Ishikawa (cell line): ENCODE data around the gene DNLZ.

Source experiments
- CEBPB ChIP-seq: IDR thresholded peaks from 2 replicates; pipeline ENCODE4 v1.6.1; 2012
- CREB1 ChIP-seq: IDR thresholded peaks from 2 replicates; pipeline ENCODE4 v1.6.1; 2012; ENCODE audit warnings: low read depth
- EGR1 ChIP-seq: IDR thresholded peaks from 2 replicates; pipeline ENCODE4 v1.6.1; 2012
- EP300 ChIP-seq: IDR thresholded peaks from 2 replicates; pipeline ENCODE4 v1.6.1; 2012; ENCODE audit warnings: borderline replicate concordance
- FOXM1 ChIP-seq: IDR thresholded peaks from 2 replicates; pipeline ENCODE4 v1.6.1; 2012; ENCODE audit warnings: low read depth, borderline replicate concordance
- MAX ChIP-seq: IDR thresholded peaks from 2 replicates; pipeline ENCODE4 v1.6.1; 2012
- NFIC ChIP-seq: IDR thresholded peaks from 2 replicates; pipeline ENCODE4 v1.6.1; 2012
- RAD21 ChIP-seq: IDR thresholded peaks from 2 replicates; pipeline ENCODE4 v1.6.1; 2012; ENCODE audit warnings: low read depth
- REST ChIP-seq: IDR thresholded peaks from 2 replicates; pipeline ENCODE4 v1.6.1; 2012; ENCODE audit warnings: low read depth, mild to moderate bottlenecking
- TAF1 ChIP-seq: IDR thresholded peaks from 2 replicates; pipeline ENCODE4 v1.6.1; 2012; ENCODE audit warnings: low read depth, mild to moderate bottlenecking
- TCF12 ChIP-seq: IDR thresholded peaks from 2 replicates; pipeline ENCODE4 v1.6.1; 2012; ENCODE audit warnings: low read depth
- TEAD4 ChIP-seq: IDR thresholded peaks from 2 replicates; pipeline ENCODE4 v1.6.1; 2012
- USF1 ChIP-seq: IDR thresholded peaks from 2 replicates; pipeline ENCODE4 v1.6.1; 2012
- YY1 ChIP-seq: IDR thresholded peaks from 2 replicates; pipeline ENCODE4 v1.6.1; 2012; ENCODE audit warnings: low read depth
- ZBTB7A ChIP-seq: IDR thresholded peaks from 2 replicates; pipeline ENCODE4 v1.6.1; 2012; ENCODE audit warnings: low read depth

DNLZ gene

GRCh38 chr9:136354592-136355085, 8.9 kb downstream of the DNLZ start:
- TF ChIP-seq NFIC (no peak), ZBTB7A (peak; percentile 68; the same call in 1 of the 2 replicates)

- TF ChIP-seq EP300 (no peak), RAD21 (no peak), NFIC (no peak), YY1 (no peak), REST (no peak), EGR1 (no peak), ZBTB7A (no peak), MAX (no peak), TAF1 (no peak), FOXM1 (no peak), USF1 (no peak), TCF12 (no peak), CEBPB (no peak), CREB1 (no peak), TEAD4 (no peak)
Observed at GRCh38 chr9:136353757-136354488, 9.6 kb downstream of the DNLZ start.

- TF ChIP-seq ZBTB7A (no peak; the same call in 1 of the 2 replicates), FOXM1 (no peak), REST (no peak), EP300 (no peak), RAD21 (no peak), MAX (no peak), USF1 (no peak), CEBPB (no peak), YY1 (no peak), EGR1 (no peak), TAF1 (no peak), CREB1 (no peak)
Observed at GRCh38 chr9:136353088-136353487, 10.5 kb downstream of the DNLZ start.

GRCh38 chr9:136352682-136353081, 10.9 kb downstream of the DNLZ start:
- no peak for TF ChIP-seq NFIC
- peak; percentile 6; the same call in 1 of the 2 replicates for TF ChIP-seq ZBTB7A

- TF ChIP-seq REST, result no peak
- no peak for TF ChIP-seq EGR1
- no peak for TF ChIP-seq ZBTB7A
Observed at GRCh38 chr9:136351252-136351800, 12.2 kb downstream of the DNLZ start.
